Measurements from ENCODE around the gene HBQ1.

DNA sequence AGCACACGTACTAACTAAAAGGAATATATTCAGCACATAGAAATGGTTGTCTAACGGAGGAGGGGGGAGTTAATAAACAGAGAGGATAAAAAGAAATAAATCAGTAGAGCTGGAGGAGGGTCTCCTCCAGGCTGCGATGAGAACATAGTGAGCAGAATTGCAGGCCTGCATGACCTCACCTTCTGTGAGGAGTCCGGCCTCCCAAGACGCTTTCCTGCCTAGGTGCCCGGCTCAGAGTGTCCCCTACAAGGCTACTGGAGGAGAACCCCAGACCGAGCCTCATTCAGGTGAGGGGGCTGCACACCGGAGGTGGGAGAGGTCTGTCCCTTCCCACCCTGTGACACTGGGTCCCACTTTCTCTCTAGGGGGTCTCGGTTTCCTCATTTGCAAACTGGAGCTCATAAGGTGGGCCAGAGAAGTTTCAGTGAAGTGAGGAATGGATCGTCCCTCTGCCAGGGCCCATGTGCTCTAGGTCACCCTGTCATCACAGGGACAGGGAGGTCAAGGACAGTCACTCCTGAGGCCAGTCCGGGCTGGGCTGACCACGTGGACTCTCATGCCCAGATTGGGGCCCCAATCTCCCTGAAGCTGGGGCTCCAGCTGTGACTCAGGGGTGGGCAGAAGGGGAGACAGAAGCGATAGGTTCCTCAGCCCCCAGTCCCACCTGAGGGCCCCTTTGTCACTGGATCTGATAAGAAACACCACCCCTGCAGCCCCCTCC lies 17.8 kb upstream of the HBQ1 start:
- TF ChIP-seq CTCF (conservative IDR thresholded peaks at IDR 0.05; ENCODE audit: low read depth, low read length) (no peak), POLR2A (IDR thresholded peaks at IDR 0.05; ENCODE audit: low read depth, low read length) (no peak), SMC3 (IDR thresholded peaks at IDR 0.05; ENCODE audit: low read depth, low read length) (no peak), CEBPB (IDR thresholded peaks at IDR 0.05; ENCODE audit: low read depth, low read length) (no peak), MXI1 (IDR thresholded peaks at IDR 0.05; ENCODE audit: borderline replicate concordance, low read depth, low read length) (no peak), BHLHE40 (IDR thresholded peaks at IDR 0.05; ENCODE audit: low read depth, low read length) (no peak), RCOR1 (IDR thresholded peaks at IDR 0.05; ENCODE audit: insufficient replicate concordance, low read length) (no peak), MAZ (IDR thresholded peaks at IDR 0.05; ENCODE audit: borderline replicate concordance, low read depth, low read length) (no peak), MAFK (IDR thresholded peaks at IDR 0.05; ENCODE audit: low read depth, low read length) (no peak)
- TF ChIP-seq, protein P1, sequence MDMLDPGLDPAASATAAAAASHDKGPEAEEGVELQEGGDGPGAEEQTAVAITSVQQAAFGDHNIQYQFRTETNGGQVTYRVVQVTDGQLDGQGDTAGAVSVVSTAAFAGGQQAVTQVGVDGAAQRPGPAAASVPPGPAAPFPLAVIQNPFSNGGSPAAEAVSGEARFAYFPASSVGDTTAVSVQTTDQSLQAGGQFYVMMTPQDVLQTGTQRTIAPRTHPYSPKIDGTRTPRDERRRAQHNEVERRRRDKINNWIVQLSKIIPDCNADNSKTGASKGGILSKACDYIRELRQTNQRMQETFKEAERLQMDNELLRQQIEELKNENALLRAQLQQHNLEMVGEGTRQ (IDR thresholded peaks at IDR 0.05; ENCODE audit: low read depth, low read length), result no peak

Data from IMR-90 (cell line).